Stimulated activated CD4-positive, alpha-beta T cell treated with anti-CD3 and anti-CD28 coated beads, TNF-alpha, amount 100 ng/mL, for 48 hours (primary cell): Measurements from ENCODE around the gene SERPINB12.

Experiments used
- DNase-seq, 3 donors: peaks; one replicate each; pipeline ENCODE4 v3.0.0-alpha.2; 2020; ENCODE audit warnings: low read depth in 3 of 3

The SERPINB12 gene

DNA sequence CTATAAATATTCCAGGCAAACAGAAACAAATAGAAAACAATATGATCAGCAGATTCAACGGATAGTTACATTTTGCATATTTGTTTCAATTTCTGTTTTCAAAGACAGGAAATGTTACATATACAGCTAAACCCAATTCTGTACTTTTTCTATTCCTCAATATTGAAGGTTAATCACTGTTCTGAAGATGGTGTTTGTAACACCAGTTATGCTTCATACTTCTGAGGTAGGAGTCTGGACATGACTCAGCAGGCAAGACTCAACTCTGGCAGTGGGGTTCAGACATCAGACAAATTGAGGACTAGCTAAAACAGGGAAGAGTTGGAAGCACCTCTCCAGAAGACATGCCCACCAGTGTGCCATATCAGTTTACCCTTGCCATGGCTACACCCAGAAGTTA is 61.6 kb downstream of the SERPINB12 start:
- no peak for DNase-seq

DNA sequence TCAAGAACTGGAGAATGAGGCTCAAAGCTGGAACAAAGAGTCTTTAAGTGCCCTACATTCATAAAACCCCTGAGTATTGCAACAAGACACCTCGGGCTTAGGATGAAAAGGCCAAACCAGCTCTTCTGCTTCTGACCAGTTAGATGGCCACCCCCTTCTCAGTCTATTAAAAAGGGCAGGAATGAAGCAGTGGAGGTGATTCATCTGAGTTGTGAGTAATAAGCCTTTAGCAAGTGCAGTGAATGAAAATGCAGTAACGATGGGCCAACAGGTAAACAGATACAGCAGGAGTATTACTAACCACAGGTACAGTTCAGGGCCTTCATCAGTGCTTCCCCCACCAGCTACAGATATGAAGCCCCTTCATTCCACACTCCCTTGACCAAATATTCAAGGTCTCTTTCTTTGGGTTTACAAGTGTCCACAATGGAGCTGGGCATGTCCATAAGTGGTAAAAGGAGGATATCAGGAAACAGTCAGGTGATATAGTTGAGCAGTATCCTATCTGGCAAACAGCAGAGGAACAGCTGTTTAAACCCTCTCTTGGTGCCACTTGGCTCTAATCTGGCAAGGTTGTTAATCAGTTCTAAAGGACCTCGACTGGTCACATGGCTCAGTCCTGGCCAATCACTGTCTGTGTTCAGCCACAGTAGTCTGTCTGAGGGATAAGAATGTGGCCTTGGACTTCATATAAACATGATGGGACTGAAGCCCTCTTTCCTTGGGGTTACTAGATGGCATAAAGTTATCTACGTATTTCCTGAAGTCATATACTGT is 62.8 kb downstream of the SERPINB12 start:
- DNase-seq: no peak

DNA sequence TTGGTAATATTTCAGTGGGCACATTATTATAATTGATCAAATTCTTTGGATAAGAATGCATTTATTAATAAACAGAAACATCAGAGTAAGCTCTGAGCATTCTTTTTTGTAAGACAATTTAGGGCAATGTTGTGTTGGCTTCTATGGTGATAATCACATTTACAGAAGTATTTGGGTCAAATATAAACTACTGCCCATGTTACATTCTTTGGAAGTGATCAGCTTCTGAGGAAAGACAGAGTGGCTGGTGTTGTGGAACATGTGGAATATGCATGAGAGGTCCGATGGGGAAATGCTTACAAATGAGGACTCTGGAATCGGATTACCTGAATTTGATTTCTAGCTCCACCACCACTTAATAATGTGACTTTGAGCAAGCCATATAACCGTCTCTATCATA is 64.4 kb downstream of the SERPINB12 start:
- DNase-seq: no peak

DNA sequence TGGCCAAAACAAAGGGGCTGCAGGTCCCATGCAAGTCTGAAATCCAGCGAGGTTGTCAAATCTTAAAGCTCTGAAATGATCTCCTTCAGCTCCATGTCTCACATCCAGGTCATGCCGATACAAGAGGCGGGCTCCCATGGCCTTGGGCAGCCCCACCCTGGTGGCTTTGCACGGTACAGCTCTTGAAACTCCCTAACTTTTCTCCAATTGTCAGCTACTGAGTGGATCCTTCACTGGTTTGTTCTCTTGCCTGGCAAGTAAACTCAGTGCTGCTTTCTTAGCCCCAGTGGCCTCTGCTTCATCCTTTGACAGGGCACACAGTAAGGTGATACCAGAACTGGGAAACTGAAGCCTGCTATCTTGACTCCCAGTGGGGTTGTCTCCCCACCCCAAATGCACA is 71.3 kb downstream of the SERPINB12 start:
- no peak for DNase-seq

DNA sequence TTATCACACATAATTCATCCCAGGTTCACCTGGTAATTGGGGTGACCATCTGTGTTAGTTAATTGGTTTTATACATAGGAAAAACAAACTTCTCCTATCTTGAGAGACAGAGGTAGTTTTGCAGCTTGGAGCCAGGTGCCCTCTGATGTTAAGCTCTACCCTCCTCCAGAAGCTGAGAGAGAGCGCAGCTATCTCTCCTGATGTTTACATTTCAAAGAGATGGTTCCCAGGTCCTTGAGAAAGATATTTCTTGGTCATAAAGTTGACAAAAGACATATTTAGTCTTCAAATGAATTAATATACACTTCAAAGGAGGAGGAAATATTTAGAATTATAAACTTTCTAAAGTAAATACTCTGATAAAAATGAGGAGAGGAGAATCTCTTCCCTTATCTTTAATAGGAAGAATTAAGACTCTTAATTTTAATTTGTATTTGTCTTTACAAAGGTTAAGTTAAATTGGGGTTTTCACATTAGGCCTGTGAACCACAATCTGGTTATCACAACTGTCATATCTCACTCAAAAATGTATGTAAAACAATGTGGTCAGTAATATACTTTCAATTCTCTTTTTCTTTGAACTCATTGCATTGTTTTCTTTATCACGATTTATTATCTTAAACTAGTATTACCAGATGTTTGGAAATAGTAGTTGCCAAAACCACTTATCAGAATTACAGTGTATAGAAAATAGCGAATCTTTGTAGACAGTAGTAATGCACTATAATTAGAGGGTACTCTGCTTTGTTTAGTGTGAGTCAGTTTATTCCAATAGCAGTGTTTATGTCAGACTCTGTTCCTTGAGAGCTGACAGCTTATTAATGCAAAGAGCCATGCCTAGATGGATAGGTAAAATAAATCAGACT is 75.1 kb downstream of the SERPINB12 start:
- DNase-seq: no peak

DNA sequence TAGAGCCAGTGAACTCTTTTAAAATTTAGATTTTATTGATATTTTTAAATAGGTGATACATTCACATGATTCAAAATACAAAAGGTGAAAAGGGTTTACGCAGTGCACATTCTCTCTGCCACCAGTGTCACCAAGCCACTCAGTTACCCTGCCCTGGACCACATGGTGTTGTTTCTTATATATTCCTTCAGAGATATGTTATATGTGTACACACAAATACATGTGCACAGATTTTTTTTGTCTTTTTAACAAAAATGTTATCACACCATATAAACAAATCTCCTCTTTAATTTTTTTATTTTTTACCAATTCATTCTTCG is 75.7 kb downstream of the SERPINB12 start:
- no peak for DNase-seq
